GM19468 (cell line): ENCODE measurements around the gene SLC46A3.
A peak's percentile ranks its signal among the peaks of the same experiment; 100 is the strongest.
"Not testable (repeated sequence)": the region's sequence is repeated elsewhere in the genome, so short reads cannot be mapped to it uniquely, and the experiment has no call there.

Experiments
- ATAC-seq: cut with Tn5 transposase; IDR thresholded peaks from one replicate; pipeline ENCODE4 v1.9.1; 2021; ENCODE audit warnings: mild to moderate bottlenecking, moderate library complexity, moderate number of reproducible peaks; ENCODE audit not compliant: unreplicated experiment; ENCODE audit errors: extremely low read depth

The SLC46A3 gene

GRCh38 chr13:28734906-28735305, 16.1 kb upstream of the SLC46A3 start:
- ATAC-seq, result no peak

DNA sequence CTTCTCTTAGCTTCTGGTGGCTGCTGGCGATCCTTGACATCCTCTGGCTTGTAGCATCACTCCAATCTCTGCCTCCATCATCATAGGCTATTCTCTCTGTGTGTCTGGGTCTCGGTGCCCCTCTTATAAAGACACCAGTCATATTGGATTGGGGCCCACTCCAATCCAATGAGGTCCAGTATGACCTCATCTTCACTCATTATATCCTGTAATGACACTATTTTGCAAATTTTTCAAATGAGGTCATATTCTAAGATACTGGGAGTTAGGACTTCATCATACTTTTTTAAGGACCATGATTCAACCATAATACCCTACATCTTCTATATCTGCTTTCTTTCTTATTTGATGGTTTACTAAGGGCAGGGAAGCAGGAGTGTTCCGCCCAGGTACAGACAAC, 12.0 kb upstream of the SLC46A3 start:
- ATAC-seq, result no peak

- ATAC-seq, result no peak
Measured at GRCh38 chr13:28729541-28729940, 10.8 kb upstream of the SLC46A3 start.

- ATAC-seq, result no peak
Measured at GRCh38 chr13:28728642-28729041, 9.9 kb upstream of the SLC46A3 start.

GRCh38 chr13:28725046-28725610, 6.4 kb upstream of the SLC46A3 start:
- no peak for ATAC-seq

DNA sequence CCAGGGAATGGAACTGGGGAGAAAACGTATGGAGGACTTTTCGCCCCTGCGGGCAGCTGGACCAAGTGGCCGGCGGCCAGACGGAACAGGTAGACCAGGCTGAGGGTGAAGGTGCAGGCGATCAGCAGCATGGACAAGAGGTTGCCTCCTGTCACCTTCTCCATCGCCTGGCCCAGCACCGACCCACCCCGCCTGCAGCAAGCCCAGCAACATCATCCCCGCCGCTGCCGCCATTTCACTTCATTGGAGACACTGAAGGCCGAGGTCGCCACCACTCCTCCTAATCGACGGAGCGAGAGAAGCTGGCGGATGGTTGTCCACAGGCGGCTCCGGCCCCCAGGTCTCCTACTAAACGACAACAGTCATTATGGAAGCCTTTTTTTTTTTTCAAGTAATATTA, 5.0 kb upstream of the SLC46A3 start:
- ATAC-seq, result no peak

DNA sequence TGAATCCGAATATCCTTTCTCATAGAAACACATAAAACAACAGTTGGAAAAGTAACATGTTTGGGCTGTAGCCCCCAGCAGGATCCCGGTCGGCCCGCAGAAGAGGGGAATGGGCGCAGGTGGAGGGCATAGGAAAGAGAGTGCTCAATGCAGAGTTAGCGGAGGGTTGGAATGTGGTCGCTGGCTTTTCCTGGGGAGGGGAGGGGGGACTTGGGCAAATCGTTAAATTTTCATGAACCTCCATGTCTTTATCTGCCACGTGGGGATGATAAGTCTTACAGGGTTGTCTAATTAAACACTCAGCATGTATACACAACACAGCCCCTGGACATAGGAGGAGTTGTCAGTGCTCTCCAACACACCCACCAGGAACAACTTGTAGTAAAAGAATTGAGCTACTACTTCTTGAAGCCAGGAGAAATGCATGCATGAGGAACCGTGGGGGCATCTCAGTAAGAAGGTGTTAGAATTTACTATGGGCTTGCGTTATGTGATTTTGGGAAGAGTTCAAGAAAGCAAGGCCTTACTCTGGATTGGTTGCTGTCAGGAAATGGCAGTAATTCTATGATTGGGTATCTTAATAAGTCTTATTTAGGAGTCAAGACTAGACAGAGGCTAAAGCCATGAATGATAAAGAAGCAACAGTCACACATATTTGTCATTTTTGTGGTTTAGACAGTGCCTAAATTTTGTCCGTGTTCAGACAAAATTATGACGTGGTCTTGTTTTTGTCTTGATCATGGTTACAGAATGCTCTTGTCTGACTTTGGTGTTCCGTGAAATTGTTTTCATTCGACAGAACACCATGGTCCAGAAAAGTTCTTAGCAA, 671 bp upstream of the SLC46A3 start:
- ATAC-seq, result no peak

DNA sequence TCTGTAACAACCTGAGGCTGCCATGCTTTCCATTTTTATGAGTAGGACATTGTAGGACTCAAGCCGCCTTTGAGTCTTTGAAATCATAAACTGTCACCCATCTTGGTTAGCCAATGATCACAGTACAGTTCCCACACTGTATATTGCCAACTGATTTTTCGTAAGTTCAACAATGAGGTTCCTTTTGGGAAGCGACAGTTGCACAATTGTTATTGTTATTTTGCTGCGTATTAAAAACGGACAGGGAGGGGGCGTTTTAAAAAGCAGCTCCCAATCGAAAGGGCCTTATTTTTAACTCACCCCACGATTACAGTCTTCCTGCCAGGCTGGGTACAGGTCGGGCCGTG, 601 bp downstream of the SLC46A3 start:
- no peak for ATAC-seq

DNA sequence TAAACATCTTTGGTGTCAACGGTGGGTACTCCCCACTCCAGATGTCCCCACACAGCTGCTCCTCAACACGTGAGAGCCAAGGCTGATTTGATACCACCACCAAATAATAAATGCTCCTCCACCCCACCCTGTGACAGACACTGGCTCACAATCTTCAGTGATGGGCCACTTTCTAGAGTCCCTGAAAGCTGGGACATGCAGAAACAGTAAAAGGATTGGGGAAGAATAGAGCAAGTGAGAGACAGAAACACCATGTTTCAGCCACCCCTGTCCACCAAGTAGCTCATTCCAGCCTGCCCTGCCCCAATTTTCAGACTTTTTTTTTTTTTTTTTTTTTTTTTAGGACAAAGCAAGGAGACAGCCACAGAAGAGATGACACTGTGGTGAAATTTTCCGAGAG, 1.6 kb downstream of the SLC46A3 start:
- no peak for ATAC-seq

DNA sequence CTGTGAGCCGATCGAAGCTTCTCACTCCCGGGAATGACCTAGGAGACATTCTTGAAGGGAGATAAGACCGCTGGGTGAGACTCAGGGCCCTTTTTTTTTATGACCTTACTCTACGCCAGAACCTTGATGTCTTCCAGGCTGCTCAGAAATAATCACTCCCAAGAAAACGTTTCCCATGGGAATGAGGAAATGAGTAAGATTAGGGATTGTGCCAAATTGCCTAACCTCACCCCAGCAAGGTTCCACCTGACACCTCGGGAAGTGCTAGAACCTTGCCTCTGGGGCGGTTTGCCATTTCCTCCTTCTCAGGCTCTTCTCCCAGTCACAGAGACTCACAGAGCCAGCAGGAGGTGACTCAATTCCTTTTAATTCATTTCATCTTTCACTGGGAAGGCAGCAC, 2.3 kb downstream of the SLC46A3 start:
- no peak for ATAC-seq

DNA sequence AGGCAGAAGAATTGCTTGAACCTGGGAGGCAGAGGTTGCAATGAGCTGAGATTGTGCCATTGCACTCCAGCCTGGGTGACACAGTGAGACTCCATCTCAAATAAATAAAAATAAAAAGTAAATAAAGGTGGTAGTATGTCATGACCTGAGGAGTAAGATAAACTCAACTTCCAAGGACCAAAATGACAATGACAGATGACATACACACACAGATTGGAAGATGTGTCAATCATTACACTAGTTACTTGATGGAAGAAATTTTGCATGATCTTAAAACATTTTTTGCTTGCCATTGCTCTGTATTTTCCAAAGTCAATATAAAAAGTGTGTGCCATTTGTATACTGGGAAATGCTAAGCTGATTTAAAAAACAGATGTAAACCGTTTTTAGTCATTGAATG, 4.1 kb downstream of the SLC46A3 start:
- ATAC-seq, result no peak

- ATAC-seq, result no peak
Measured at GRCh38 chr13:28710161-28710560, 8.6 kb downstream of the SLC46A3 start.

DNA sequence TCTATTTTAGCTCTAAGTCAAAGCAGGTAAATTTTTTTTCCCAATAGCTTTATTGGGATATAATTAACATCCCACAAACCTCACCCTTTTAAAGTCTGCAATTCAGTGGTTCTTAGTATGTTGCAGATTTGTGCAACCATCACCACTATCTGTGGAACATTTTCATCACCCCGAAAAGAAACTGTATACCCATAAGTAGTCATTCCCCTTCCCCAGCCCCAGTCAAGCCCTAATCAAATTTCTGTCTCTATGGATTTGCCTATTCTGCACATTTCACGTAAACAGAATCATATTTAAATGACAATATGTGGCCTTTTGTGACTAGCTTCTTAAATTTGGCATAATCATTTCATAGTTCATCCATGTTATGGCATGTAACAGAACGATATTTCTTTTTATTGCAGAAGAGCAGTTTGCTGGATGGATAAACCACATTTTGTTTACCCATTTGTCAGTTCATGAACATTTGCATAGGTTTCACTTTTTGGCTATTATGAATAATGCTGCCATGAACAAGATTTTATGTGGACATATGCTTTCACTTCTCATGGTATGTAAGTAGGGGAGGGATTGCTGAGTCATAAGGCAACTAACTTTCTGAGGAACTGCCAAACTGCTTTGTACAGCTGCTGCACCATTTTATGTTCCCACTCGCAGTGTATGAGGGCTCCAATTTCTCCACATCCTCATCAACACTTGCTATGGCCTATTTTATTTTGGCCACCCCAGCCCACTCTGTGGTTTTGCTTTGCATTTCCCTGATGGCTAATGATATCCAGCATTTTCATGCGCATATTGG, 10.9 kb downstream of the SLC46A3 start:
- peak; percentile 96 for ATAC-seq

DNA sequence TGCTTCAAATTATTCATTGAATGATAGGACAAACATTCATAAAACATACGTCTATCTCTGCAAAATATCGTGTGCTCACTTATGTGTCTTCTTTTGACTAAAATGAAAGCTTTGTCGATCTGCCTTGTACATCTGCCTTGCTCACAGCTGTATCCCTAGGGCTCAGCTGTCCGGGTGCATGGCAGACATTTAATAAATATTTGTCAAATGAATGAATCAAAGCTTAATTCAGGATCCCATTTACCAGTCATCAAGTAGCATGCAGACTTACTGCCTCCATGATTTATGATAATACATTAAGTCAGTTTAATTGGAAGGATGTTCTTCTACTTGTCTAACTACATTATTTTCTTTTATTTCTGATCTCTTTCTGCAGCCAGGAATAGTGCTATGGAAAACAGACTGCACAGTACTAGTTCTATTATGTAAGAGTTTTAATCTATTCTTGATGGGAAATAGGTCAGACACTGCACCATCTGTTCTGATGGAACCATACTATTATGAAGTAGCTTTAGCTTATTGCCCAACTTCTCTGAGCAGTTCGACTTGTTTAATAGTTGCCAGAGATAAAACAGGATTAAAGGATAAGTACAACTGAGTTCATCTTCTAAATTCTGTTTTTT, 13.2 kb downstream of the SLC46A3 start:
- ATAC-seq, result no peak

GRCh38 chr13:28704919-28705318, 13.9 kb downstream of the SLC46A3 start:
- no peak for ATAC-seq

- ATAC-seq, result no peak
Measured at GRCh38 chr13:28704282-28704681, 14.5 kb downstream of the SLC46A3 start.

DNA sequence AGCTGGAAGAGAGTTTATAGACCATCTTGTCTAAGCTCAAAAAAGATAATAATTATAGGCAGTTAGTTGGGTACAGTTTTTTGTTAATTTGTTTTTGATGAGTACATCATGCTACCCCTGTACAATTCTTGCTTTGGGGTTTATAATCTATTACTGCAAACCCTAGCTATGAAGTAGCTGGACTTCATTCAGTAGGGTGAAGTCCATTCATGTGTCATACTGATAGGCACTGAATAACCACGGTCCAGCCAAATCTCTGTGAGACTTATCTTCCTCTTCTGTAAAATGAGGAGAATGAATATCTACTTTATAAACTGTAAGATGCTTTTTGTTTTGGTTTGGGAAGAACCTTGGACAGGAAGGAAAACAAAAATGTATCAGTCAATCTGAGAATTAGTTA, 19.5 kb downstream of the SLC46A3 start:
- ATAC-seq, result no peak

DNA sequence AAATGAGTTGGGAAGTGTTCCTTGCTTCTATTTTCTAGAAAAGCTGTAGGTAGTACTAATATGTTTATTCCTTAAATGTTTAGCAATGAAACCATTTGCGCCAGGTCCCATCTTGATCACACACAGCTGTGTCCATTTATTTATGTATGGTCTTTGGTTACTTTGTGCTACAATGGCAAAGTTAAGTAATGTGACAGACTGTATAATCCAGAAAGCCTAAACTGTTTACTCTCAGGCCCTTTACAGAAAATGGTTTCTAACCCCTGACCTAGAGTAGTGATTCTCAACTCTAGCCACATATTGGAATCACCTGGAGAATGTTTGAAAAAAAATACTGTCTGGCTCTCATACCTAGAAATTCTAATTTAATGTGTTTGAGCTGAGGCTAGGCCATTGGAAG, 21.3 kb downstream of the SLC46A3 start:
- ATAC-seq, result no peak

GRCh38 chr13:28693605-28694491, 24.9 kb downstream of the SLC46A3 start:
- not testable (repeated sequence) for ATAC-seq

DNA sequence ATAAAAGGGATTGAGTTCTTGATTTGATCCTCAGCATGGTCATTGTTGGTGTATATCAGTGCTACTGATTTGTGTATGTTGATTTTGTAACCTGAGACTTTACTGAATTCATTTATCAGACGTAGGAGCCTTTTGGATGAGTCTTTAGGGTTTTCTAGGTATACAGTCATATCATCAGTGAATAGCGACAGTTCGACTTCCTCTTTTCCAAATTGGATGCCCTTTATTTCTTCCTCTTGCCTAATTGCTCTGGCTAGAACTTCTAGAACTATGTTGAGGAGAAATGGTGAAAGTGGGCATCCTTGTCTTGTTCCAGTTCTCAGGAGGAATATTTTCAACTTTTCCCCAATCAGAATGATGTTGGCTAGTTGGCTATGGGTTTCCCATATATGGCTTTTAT, 32.9 kb downstream of the SLC46A3 start:
- no peak for ATAC-seq
